ENCODE results near the gene TDP1. TPM values are rescaled to one million over a fixed set of nuclear protein-coding genes. Genes with fewer than 3 reads are reported as not detected.
"Not testable (repeated sequence)": the region's sequence is repeated elsewhere in the genome, so short reads cannot be mapped to it uniquely, and the experiment has no call there.

TDP1 gene
- total RNA-seq, 1 donor from 2014 or later = 13.6 TPM

GRCh38 chr14:89990218-89990617 is 34.5 kb downstream of the TDP1 start:
- DNase-seq (ENCODE audit: low spot score) = no peak

GRCh38 chr14:89990623-89991275 is 35.0 kb downstream of the TDP1 start:
- DNase-seq (ENCODE audit: low spot score) = no peak

- DNase-seq (ENCODE audit: low spot score) = no peak
Measured at GRCh38 chr14:89992273-89992672, 36.5 kb downstream of the TDP1 start.

GRCh38 chr14:89996963-89997362 is 41.2 kb downstream of the TDP1 start:
- DNase-seq (ENCODE audit: low spot score) = no peak

GRCh38 chr14:90000935-90001334 is 45.2 kb downstream of the TDP1 start:
- DNase-seq (ENCODE audit: low spot score) = no peak

- no peak for DNase-seq (ENCODE audit: low spot score)
Measured at GRCh38 chr14:90003526-90004307, 48.0 kb downstream of the TDP1 start.

GRCh38 chr14:90005441-90005840 is 49.7 kb downstream of the TDP1 start:
- no peak for DNase-seq (ENCODE audit: low spot score)

- no peak for DNase-seq (ENCODE audit: low spot score)
Measured at GRCh38 chr14:90005939-90006530, 50.3 kb downstream of the TDP1 start.

- DNase-seq (ENCODE audit: low spot score) = no peak
Measured at GRCh38 chr14:90017371-90017770, 61.6 kb downstream of the TDP1 start.

- no peak for DNase-seq (ENCODE audit: low spot score)
Measured at GRCh38 chr14:90019824-90020523, 64.2 kb downstream of the TDP1 start.

- no peak for DNase-seq (ENCODE audit: low spot score)
Measured at GRCh38 chr14:90023176-90023896, 67.6 kb downstream of the TDP1 start.

GRCh38 chr14:90024910-90025309 is 69.2 kb downstream of the TDP1 start:
- DNase-seq (ENCODE audit: low spot score) = no peak

GRCh38 chr14:90026608-90027007 is 70.9 kb downstream of the TDP1 start:
- DNase-seq (ENCODE audit: low spot score) = not testable (repeated sequence)

GRCh38 chr14:90027842-90028241 is 72.1 kb downstream of the TDP1 start:
- no peak for DNase-seq (ENCODE audit: low spot score)

- no peak for DNase-seq (ENCODE audit: low spot score)
Measured at GRCh38 chr14:90034156-90034555, 78.4 kb downstream of the TDP1 start.

- DNase-seq (ENCODE audit: low spot score) = no peak
Measured at GRCh38 chr14:90034835-90035525, 79.3 kb downstream of the TDP1 start.

- no peak for DNase-seq (ENCODE audit: low spot score)
Measured at GRCh38 chr14:90039253-90040010, 83.7 kb downstream of the TDP1 start.

- DNase-seq (ENCODE audit: low spot score) = no peak
Measured at GRCh38 chr14:90040411-90040810, 84.7 kb downstream of the TDP1 start.

- no peak for DNase-seq (ENCODE audit: low spot score)
Measured at GRCh38 chr14:90042496-90043252, 86.9 kb downstream of the TDP1 start.

GRCh38 chr14:90045616-90046015 is 89.9 kb downstream of the TDP1 start:
- DNase-seq (ENCODE audit: low spot score) = no peak

Measured in mucosa of gallbladder (tissue), 1 donor.